ENCODE results near the gene ZC3HAV1.

DNA sequence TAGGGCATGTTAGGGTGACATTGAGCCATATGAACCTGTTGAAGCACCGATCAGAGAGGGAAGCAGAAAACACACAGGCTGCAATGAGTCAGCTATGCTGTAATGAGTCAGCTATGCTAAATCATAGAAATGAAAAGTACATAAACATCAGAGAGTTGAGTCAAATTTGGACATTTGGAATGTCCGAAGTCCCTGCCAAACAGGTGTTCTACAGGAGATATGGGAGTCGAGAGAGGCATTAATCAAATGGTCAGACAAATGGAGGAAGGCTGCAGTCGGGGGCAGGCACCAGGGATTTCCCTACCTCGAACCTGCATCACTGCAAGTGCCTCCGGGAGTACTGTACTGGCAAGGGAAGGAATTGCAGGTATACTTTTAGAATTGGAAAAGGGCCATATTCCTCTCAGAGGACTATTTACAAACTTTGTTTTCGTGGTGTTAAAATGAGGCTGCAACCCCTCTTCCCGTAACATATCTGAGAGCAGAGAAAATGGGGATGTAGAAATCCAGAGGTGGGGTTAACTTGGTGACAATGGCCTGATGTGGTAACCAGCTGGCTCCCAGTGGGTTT is 8.8 kb upstream of the ZC3HAV1 start:
- TF ChIP-seq, protein P1, sequence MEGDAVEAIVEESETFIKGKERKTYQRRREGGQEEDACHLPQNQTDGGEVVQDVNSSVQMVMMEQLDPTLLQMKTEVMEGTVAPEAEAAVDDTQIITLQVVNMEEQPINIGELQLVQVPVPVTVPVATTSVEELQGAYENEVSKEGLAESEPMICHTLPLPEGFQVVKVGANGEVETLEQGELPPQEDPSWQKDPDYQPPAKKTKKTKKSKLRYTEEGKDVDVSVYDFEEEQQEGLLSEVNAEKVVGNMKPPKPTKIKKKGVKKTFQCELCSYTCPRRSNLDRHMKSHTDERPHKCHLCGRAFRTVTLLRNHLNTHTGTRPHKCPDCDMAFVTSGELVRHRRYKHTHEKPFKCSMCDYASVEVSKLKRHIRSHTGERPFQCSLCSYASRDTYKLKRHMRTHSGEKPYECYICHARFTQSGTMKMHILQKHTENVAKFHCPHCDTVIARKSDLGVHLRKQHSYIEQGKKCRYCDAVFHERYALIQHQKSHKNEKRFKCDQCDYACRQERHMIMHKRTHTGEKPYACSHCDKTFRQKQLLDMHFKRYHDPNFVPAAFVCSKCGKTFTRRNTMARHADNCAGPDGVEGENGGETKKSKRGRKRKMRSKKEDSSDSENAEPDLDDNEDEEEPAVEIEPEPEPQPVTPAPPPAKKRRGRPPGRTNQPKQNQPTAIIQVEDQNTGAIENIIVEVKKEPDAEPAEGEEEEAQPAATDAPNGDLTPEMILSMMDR (IDR thresholded peaks at IDR 0.05; ENCODE audit: borderline replicate concordance, extremely low read depth, low read length, poor library complexity, severe bottlenecking), result no peak
- TF ChIP-seq EZH2 (IDR thresholded peaks at IDR 0.05; ENCODE audit: borderline replicate concordance, low read depth, low read length, severe bottlenecking), result no peak
